AG09309 (cell line): ENCODE results near the gene ZPLD1.

Experiments
- DNase-seq: peaks from one replicate; pipeline ENCODE4 v3.0.0-alpha.2; 2010; ENCODE audit warnings: low read depth
- H3K4me3 ChIP-seq: 2 replicates; pipeline ENCODE4 v1.5.1; 2011; ENCODE audit warnings: mild to moderate bottlenecking, low read depth, low read length, moderate library complexity; ENCODE audit not compliant: control insufficient read depth
- TF ChIP-seq, protein P1 (sequence below): IDR thresholded peaks from 2 replicates; pipeline ENCODE4 v1.5.1; 2011; ENCODE audit warnings: mild to moderate bottlenecking, low read depth, low read length, inconsistent platforms; ENCODE audit not compliant: insufficient read depth, control insufficient read depth; ENCODE audit errors: missing control alignments

ZPLD1 gene

DNA sequence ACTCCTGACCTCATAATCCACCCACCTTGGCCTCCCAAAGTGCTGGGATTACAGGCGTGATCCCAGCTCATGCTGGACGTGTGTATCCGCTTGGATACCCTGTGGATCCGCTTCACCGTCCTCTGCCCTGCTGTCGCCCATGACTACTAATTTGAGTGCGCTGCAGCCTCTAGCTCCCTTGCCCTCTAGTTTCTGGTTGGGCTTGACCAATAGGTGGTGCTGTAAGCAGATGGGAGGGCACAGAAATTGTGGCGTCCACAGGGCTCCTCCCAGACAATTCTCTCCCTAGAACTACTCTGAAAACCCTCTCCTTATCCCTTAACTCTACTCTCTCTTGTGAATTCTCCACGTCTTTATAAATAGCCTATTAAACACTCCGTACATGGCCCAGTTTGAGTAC, 36.2 kb downstream of the ZPLD1 start:
- no peak for DNase-seq
- TF ChIP-seq, protein P1, sequence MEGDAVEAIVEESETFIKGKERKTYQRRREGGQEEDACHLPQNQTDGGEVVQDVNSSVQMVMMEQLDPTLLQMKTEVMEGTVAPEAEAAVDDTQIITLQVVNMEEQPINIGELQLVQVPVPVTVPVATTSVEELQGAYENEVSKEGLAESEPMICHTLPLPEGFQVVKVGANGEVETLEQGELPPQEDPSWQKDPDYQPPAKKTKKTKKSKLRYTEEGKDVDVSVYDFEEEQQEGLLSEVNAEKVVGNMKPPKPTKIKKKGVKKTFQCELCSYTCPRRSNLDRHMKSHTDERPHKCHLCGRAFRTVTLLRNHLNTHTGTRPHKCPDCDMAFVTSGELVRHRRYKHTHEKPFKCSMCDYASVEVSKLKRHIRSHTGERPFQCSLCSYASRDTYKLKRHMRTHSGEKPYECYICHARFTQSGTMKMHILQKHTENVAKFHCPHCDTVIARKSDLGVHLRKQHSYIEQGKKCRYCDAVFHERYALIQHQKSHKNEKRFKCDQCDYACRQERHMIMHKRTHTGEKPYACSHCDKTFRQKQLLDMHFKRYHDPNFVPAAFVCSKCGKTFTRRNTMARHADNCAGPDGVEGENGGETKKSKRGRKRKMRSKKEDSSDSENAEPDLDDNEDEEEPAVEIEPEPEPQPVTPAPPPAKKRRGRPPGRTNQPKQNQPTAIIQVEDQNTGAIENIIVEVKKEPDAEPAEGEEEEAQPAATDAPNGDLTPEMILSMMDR: no peak
- no peak overlapping the region for H3K4me3 ChIP-seq

DNA sequence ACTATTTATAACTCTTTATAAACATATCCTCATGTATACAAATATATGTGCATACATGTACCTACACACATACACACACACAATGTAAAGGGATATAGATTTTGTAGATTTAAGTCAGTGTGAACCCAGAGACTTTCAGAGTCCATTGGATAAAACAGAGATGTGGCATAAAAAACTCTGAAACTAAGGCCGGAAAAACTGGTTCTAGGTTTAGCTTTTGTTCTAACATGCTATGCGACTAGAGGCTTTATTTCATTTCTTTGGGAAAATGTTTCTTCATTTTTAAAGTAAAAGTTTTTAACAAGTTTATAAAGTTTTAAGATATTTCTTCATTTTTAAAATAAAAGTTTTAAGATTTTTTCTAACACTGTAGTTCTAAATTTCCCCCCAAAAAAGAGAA, 36.7 kb downstream of the ZPLD1 start:
- TF ChIP-seq, protein P1: no peak
- no peak for DNase-seq
- H3K4me3 ChIP-seq: no peak overlapping the region

DNA sequence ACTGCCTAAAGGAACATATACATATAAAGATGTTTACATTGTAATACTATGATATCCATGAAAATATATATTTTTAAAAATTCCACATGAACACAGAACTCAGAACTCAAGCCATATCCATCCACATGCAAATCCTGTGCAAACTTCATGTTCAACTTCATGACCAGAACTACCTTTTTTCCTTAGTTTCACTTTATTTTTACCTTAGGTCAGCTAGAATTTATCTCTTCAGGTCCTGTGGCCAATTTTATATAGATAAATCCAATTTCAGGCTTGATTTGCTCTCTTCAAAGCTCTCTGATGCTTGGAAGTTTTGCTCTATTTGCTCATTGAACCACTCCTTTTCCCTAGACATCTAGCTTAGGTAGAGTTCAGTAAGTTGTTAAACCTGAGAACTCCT, 38.8 kb downstream of the ZPLD1 start:
- TF ChIP-seq, protein P1: no peak
- no peak overlapping the region for H3K4me3 ChIP-seq
- DNase-seq: no peak

DNA sequence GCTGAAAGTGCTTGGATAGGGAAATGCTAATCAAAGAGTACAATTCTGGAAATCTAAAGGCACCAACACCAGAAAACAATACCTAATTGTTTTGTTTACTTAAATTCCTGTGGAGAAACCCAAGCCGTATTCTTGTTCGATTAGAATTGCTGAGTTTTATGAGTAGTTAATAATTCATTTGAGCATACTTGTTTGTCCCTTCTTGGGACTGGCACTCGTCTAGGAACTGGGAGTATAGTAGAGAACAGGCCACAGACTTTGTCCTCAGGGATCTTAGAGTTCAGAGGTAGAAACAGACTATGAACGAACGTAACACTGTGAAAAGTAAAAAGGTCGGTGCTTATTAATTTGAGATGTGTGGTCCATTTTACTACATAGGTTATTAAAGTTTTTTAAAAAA, 39.4 kb downstream of the ZPLD1 start:
- H3K4me3 ChIP-seq: no peak overlapping the region
- no peak for DNase-seq
- TF ChIP-seq, protein P1: no peak

DNA sequence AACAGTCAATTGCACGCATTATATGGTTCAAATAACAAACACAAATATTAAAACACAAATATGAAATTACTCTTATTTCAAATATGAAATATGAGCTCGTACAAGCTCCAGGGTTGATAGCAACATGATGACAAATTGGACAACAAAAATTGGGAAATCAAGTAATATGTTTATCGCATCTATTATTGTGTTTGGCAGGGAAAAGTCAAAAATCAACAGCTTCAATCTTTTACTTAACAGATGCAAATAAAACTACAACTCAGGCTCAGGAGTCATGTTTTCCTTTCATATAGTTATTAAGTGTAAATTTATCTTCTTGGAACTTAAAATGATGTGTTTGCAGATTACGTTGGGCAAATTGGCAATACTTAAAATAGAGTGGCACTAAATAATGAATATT, 41.4 kb downstream of the ZPLD1 start:
- H3K4me3 ChIP-seq: no peak overlapping the region
- TF ChIP-seq, protein P1: no peak
- no peak for DNase-seq

DNA sequence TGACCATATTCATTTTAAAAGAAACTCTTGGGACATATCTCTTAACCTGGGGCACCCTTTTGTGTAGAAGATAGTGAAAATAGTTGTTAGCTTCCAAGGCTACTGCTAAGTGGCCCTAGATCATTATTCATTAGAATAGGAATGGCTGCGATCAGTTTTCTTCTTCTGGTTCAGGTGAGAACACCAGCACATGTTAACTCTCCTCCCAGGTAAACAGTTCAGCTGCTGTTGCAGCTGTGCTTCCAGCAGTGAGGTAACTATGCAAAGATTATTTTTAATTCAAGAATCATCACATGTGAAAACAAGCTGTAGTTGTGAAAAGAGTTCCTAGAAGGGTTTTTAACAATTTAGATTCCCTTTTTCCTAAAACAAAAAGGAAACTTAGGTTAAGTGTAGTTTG, 43.3 kb downstream of the ZPLD1 start:
- no peak overlapping the region for H3K4me3 ChIP-seq
- no peak for DNase-seq
- TF ChIP-seq, protein P1: no peak

DNA sequence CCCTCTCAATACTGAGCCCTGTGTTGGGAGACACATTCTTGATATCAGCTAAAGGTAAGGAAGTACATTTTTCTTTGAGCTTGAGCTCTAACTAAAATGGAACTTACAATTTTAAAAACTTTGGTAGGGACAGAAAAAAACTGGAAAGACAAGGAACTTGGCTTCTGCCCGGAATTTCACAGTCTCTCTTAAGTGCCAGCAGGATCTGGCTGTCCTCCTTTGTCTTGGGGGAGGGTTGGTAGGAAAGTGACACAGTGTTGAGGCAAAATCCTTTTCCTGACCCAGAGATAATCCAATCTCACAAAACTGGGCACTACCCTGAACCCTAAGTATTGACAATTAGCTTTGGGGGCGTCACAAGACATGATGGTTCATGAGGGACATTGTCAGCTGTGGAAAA, 45.3 kb downstream of the ZPLD1 start:
- TF ChIP-seq, protein P1: no peak
- DNase-seq: no peak
- H3K4me3 ChIP-seq: no peak overlapping the region
